Suprapubic skin (tissue), 3 donors: ENCODE results near the gene DFFB.

Experiments
- CTCF ChIP-seq, 2 donors: fragments of 200-600 bp in 1 of 2; fragments of 450-650 bp in 1 of 2; sonication (generic) in 1 of 2; IDR thresholded peaks; one replicate each; pipeline ENCODE4 v1.5.1; 2016 to 2019; ENCODE audit warnings: antibody characterized with exemption in 2 of 2, mild to moderate bottlenecking in 1 of 2, moderate library complexity in 1 of 2
- POLR2A ChIP-seq, 2 donors: fragments of 450-650 bp; IDR thresholded peaks; one replicate each; pipeline ENCODE4 v1.6.1; 2017; ENCODE audit warnings: antibody characterized with exemption in 2 of 2, mild to moderate bottlenecking in 2 of 2, moderate library complexity in 2 of 2

- TF ChIP-seq CTCF (IDR thresholded peaks at IDR 0.05): no peak
- no peak for TF ChIP-seq POLR2A (IDR thresholded peaks at IDR 0.05)
These were observed 19.4 kb downstream of the DFFB start for GRCh38 chr1:3876716-3877115.
